Measurements from ENCODE around the gene S100PBP. TPM values are rescaled to one million over a fixed set of nuclear protein-coding genes. Genes with fewer than 3 reads are reported as not detected.

Gene S100PBP
- polyA plus RNA-seq, 1 experiment: 43.7 TPM

- no peak overlapping the region for H3K4me3 ChIP-seq (ENCODE audit: low read depth, low read length)
- no peaks in the 10 kb centered on the region for H3K27me3 ChIP-seq (ENCODE audit: control insufficient read depth, insufficient read depth, low read length)
- no peak overlapping the region for H3K27ac ChIP-seq (ENCODE audit: low read depth, low read length)
- ChIA-PET POLR2A (no interaction called here), CTCF (interaction anchor here (0.6 kb wide), 1 partner anchor 143 kb away, joined by 3 read pairs; no protein-coding TSS in a partner anchor)
- DNase-seq (ENCODE audit: low read depth, low spot score): no peak
- no peaks in the 10 kb centered on the region for H3K9me3 ChIP-seq (ENCODE audit: control insufficient read depth, insufficient read depth, low read length)
- no peak for TF ChIP-seq CTCF (IDR thresholded peaks at IDR 0.05; ENCODE audit: low read depth, low read length)
These were observed 38.6 kb downstream of the S100PBP start for GRCh38 chr1:32855861-32856617.

GRCh38 chr1:32858136-32858535 lies 40.7 kb downstream of the S100PBP start:
- no peaks in the 10 kb centered on the region for H3K9me3 ChIP-seq (ENCODE audit: control insufficient read depth, insufficient read depth, low read length)
- POLR2A ChIA-PET: no interaction called here
- H3K27me3 ChIP-seq (ENCODE audit: control insufficient read depth, insufficient read depth, low read length): no peaks in the 10 kb centered on the region
- DNase-seq (ENCODE audit: low read depth, low spot score): no peak
- no peak for TF ChIP-seq CTCF (IDR thresholded peaks at IDR 0.05; ENCODE audit: low read depth, low read length)
- CTCF ChIA-PET: interaction anchor here (0.8 to 1.0 kb wide), 2 partner anchors 15 to 229 kb away, joined by 3 read pairs; no protein-coding TSS in a partner anchor
- no peak overlapping the region for H3K4me3 ChIP-seq (ENCODE audit: low read depth, low read length)
- no peak overlapping the region for H3K27ac ChIP-seq (ENCODE audit: low read depth, low read length)

DNA sequence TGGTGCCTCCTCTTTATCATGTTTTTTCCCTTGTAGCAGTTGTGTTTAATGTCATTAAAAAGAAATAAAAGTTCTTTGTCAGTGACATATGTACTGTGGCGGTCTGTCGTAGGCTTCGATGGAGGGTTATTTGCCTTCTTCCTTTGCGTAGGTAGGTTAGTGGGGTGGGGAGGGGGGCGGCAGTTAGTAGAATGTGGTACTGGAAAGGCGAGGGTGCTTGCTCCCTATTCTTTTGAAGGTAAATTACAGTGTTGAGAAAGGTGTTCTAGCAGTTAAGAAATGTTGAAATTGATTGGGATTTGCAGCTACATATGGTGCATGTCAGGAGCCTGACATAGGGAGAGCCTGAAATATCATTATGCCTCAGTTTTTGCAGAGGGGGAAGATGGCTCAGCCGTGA lies 41.3 kb downstream of the S100PBP start:
- ChIA-PET POLR2A (no interaction called here), CTCF (interaction anchor here (1.0 kb wide), 1 partner anchor 228 kb away, joined by 3 read pairs; no protein-coding TSS in a partner anchor)
- Histone ChIP-seq H3K27ac (ENCODE audit: low read depth, low read length) (no peak overlapping the region), H3K27me3 (ENCODE audit: control insufficient read depth, insufficient read depth, low read length) (no peaks in the 10 kb centered on the region), H3K4me3 (ENCODE audit: low read depth, low read length) (no peak overlapping the region), H3K9me3 (ENCODE audit: control insufficient read depth, insufficient read depth, low read length) (no peaks in the 10 kb centered on the region)
- TF ChIP-seq CTCF (IDR thresholded peaks at IDR 0.05; ENCODE audit: low read depth, low read length): no peak
- DNase-seq (ENCODE audit: low read depth, low spot score): no peak

- no peak for DNase-seq (ENCODE audit: low read depth, low spot score)
- Histone ChIP-seq H3K27ac (ENCODE audit: low read depth, low read length) (no peak overlapping the region), H3K27me3 (ENCODE audit: control insufficient read depth, insufficient read depth, low read length) (no peaks in the 10 kb centered on the region), H3K9me3 (ENCODE audit: control insufficient read depth, insufficient read depth, low read length) (no peaks in the 10 kb centered on the region), H3K4me3 (ENCODE audit: low read depth, low read length) (no peak overlapping the region)
- TF ChIP-seq CTCF (IDR thresholded peaks at IDR 0.05; ENCODE audit: low read depth, low read length): no peak
- POLR2A ChIA-PET: no interaction called here
- CTCF ChIA-PET: interaction anchor here (0.7 to 3.1 kb wide), 3 partner anchors 12 to 237 kb away, joined by 3 to 11 read pairs (median 4); no protein-coding TSS in a partner anchor
These were observed 42.5 kb downstream of the S100PBP start for GRCh38 chr1:32859915-32860314.

GRCh38 chr1:32860566-32860965 lies 43.1 kb downstream of the S100PBP start:
- DNase-seq (ENCODE audit: low read depth, low spot score): no peak
- H3K27me3 ChIP-seq (ENCODE audit: control insufficient read depth, insufficient read depth, low read length): no peaks in the 10 kb centered on the region
- no peak overlapping the region for H3K4me3 ChIP-seq (ENCODE audit: low read depth, low read length)
- no peak overlapping the region for H3K27ac ChIP-seq (ENCODE audit: low read depth, low read length)
- no peaks in the 10 kb centered on the region for H3K9me3 ChIP-seq (ENCODE audit: control insufficient read depth, insufficient read depth, low read length)
- TF ChIP-seq CTCF (IDR thresholded peaks at IDR 0.05; ENCODE audit: low read depth, low read length): no peak
- CTCF ChIA-PET: interaction anchor here (1.2 to 3.1 kb wide), 3 partner anchors 11 to 225 kb away, joined by 4 to 11 read pairs (median 10); no protein-coding TSS in a partner anchor
- POLR2A ChIA-PET: no interaction called here

All from AG04450 (cell line).